PC-3 (cell line): ENCODE results near the gene NAP1L4. TPM values are rescaled to one million over a fixed set of nuclear protein-coding genes. Genes with fewer than 3 reads are reported as not detected.

Experiments
- ATAC-seq: fragments of 200-7000 bp; cut with Tn5 transposase; 2 replicates; pipeline ENCODE4 v1.9.1; 2020; ENCODE audit warnings: mild to moderate bottlenecking, moderate library complexity
- BruUV-seq: library from RNA; stranded (reverse); fragments of 400-500 nt; replicated peaks from 2 replicates; lab custom pipeline; 2021; lab: Mats Ljungman, UMichigan
- CTCF ChIA-PET: fragments of 300-600 bp; sonication (Branson Sonifier 250); formaldehyde crosslinking; loops from one replicate; lab custom pipeline; 2022; ENCODE audit warnings: antibody characterized with exemption; lab: Charles Lee
- POLR2A ChIA-PET: fragments of 300-600 bp; sonication (Branson Sonifier 250); formaldehyde crosslinking; loops from one replicate; lab custom pipeline; 2022; ENCODE audit warnings: antibody characterized with exemption; ENCODE audit not compliant: unreplicated experiment; lab: Charles Lee
- DNase-seq: peaks from one replicate; pipeline ENCODE4 v3.0.0-alpha.2; 2015
- H2AFZ ChIP-seq: fragments of 300-600 bp; sonication (generic); 2 replicates; pipeline ENCODE4 v1.6.0; 2016; ENCODE audit warnings: antibody characterized with exemption, low read length
- H3F3A ChIP-seq: fragments of 300-600 bp; sonication (generic); one replicate; pipeline ENCODE4 v1.6.0; 2017; ENCODE audit warnings: antibody characterized with exemption, low read length, control low read depth, mild to moderate bottlenecking; ENCODE audit not compliant: unreplicated experiment
- H3K27ac ChIP-seq: fragments of 300-600 bp; sonication (generic); 2 replicates; pipeline ENCODE4 v1.5.1; 2016; ENCODE audit warnings: mild to moderate bottlenecking, low read length
- H3K27me3 ChIP-seq: fragments of 300-600 bp; sonication (generic); 2 replicates; pipeline ENCODE4 v1.6.1; 2016; ENCODE audit warnings: low read length, mixed read lengths
- H3K36me3 ChIP-seq: fragments of 300-600 bp; sonication (generic); 2 replicates; pipeline ENCODE4 v1.6.1; 2016; ENCODE audit warnings: low read depth, mixed run types, low read length, mixed read lengths
- H3K4me1 ChIP-seq: fragments of 300-600 bp; sonication (generic); 2 replicates; pipeline ENCODE4 v1.5.1; 2016; ENCODE audit warnings: low read length; ENCODE audit not compliant: insufficient read depth
- H3K4me2 ChIP-seq: fragments of 300-600 bp; sonication (generic); 2 replicates; pipeline ENCODE4 v1.6.0; 2016; ENCODE audit warnings: low read length
- H3K4me3 ChIP-seq: fragments of 300-600 bp; sonication (generic); 2 replicates; pipeline ENCODE4 v1.5.1; 2016; ENCODE audit warnings: mild to moderate bottlenecking, low read length, mixed read lengths
- H3K79me2 ChIP-seq: fragments of 300-600 bp; sonication (generic); 2 replicates; pipeline ENCODE4 v1.6.1; 2017; ENCODE audit warnings: low read length, mixed read lengths
- H3K9ac ChIP-seq: fragments of 300-600 bp; sonication (generic); 2 replicates; pipeline ENCODE4 v1.6.0; 2016; ENCODE audit warnings: mild to moderate bottlenecking, low read length
- H3K9me2 ChIP-seq: fragments of 300-600 bp; sonication (generic); replicated peaks from 2 replicates; pipeline ENCODE4 v1.6.1; 2016; ENCODE audit warnings: mixed run types, low read length, mixed read lengths
- H3K9me3 ChIP-seq: fragments of 300-600 bp; sonication (generic); 2 replicates; pipeline ENCODE4 v1.6.1; 2016; ENCODE audit warnings: low read length, mixed read lengths
- H4K20me1 ChIP-seq: fragments of 300-600 bp; sonication (generic); 2 replicates; pipeline ENCODE4 v1.6.1; 2016; ENCODE audit warnings: low read length, mixed read lengths
- CTCF ChIP-seq: fragments of 300-600 bp; sonication (generic); conservative IDR thresholded peaks from 2 replicates; pipeline ENCODE4 v1.5.1; 2017; ENCODE audit warnings: antibody characterized with exemption, low read depth, mild to moderate bottlenecking, low read length
- EZH2 ChIP-seq: fragments of 300-600 bp; sonication (generic); IDR thresholded peaks from one replicate; pipeline ENCODE4 v1.6.1; 2017; ENCODE audit warnings: antibody characterized with exemption, mild to moderate bottlenecking, low read length; ENCODE audit not compliant: unreplicated experiment
- EZH2phosphoT487 ChIP-seq: fragments of 300-600 bp; sonication (generic); IDR thresholded peaks from 2 replicates; pipeline ENCODE4 v1.6.1; 2018; ENCODE audit warnings: mild to moderate bottlenecking, antibody characterized with exemption, low read length, borderline replicate concordance
- intact Hi-C: fragments of 100-400 bp; cut with micrococcal nuclease; formaldehyde crosslinking; loops from 2 replicates; pipeline ENCODE4 v1.9.0; 2023
- total RNA-seq: library from RNA; depleted of rRNA; stranded (reverse); fragments of >200 nt; gene quantifications from 2 replicates; pipeline ENCODE4 v1.2.3, GENCODE V29; 2014

Gene NAP1L4
- total RNA-seq, 1 experiment from 2014 or later: 115 TPM

- ATAC-seq (no peak), DNase-seq (no peak)
- H3K27me3 ChIP-seq: no peaks in the 10 kb centered on the region
- H3K79me2 ChIP-seq: no peaks in the 10 kb centered on the region
- H3K9me2 ChIP-seq: no peaks in the 10 kb centered on the region
- intact Hi-C loops: no loop called here
- BruUV-seq: no TSS peak
- peaks cover 7% of the 10 kb centered on the region for H3K36me3 ChIP-seq
- H3K9ac ChIP-seq: no peak overlapping the region
- ChIA-PET CTCF (no interaction called here), POLR2A (no interaction called here)
- peaks cover 3% of the 10 kb centered on the region; the same call in 1 of the 2 replicates for H3K4me1 ChIP-seq
- H3F3A ChIP-seq: no peaks in the 10 kb centered on the region
- no peak overlapping the region for H3K27ac ChIP-seq
- H3K4me2 ChIP-seq: no peak overlapping the region
- H3K4me3 ChIP-seq: no peak overlapping the region
- H2AFZ ChIP-seq: no peak overlapping the region
- no peaks in the 10 kb centered on the region for H3K9me3 ChIP-seq
- H4K20me1 ChIP-seq: no peaks in the 10 kb centered on the region
- TF ChIP-seq EZH2: no peak
- TF ChIP-seq EZH2phosphoT487: no peak
- TF ChIP-seq CTCF: no peak
These were observed 9.4 kb upstream of the NAP1L4 start for GRCh38 chr11:3001496-3001895.

- POLR2A ChIA-PET: no interaction called here
These were observed 8.2 kb upstream of the NAP1L4 start for GRCh38 chr11:3000032-3000961.

More at GRCh38 chr11:3000032-3000961, 8.2 kb upstream of the NAP1L4 start:
- H3K36me3 ChIP-seq: peaks cover 7% of the 10 kb centered on the region
- no peak overlapping the region for H3K4me3 ChIP-seq
- intact Hi-C loops: no loop called here
- no peak overlapping the region for H2AFZ ChIP-seq
- BruUV-seq: no TSS peak
- H3K9me2 ChIP-seq: no peaks in the 10 kb centered on the region
- H4K20me1 ChIP-seq: no peaks in the 10 kb centered on the region
- no peak overlapping the region for H3K4me2 ChIP-seq
- H3K9me3 ChIP-seq: no peaks in the 10 kb centered on the region
- H3K4me1 ChIP-seq: peaks cover 3% of the 10 kb centered on the region; the same call in 1 of the 2 replicates
- no peaks in the 10 kb centered on the region for H3K79me2 ChIP-seq
- TF ChIP-seq CTCF (no peak), EZH2 (no peak), EZH2phosphoT487 (no peak)
- CTCF ChIA-PET: no interaction called here
- H3K9ac ChIP-seq: no peak overlapping the region
- DNase-seq (no peak), ATAC-seq (no peak)
- no peaks in the 10 kb centered on the region for H3F3A ChIP-seq
- no peaks in the 10 kb centered on the region for H3K27me3 ChIP-seq
- no peak overlapping the region for H3K27ac ChIP-seq
